Breast epithelium (tissue), 4 donors: ENCODE measurements around the gene TIGD2. TPM values are rescaled to one million over a fixed set of nuclear protein-coding genes. Genes with fewer than 3 reads are reported as not detected.

Experiments
- DNase-seq, 2 donors: peaks; one replicate each; pipeline ENCODE4 v3.0.0-alpha.2; 2019; ENCODE audit warnings: low spot score in 2 of 2
- H3K27ac ChIP-seq, 2 donors: fragments of 200-600 bp; sonication (generic) in 1 of 2; one replicate each; pipeline ENCODE4 v1.5.1; 2016 to 2019; ENCODE audit warnings: mild to moderate bottlenecking in 1 of 2
- H3K27me3 ChIP-seq, 2 donors: fragments of 200-600 bp; sonication (generic) in 1 of 2; one replicate each; pipeline versions ENCODE4 v1.5.1 to v1.6.0; 2017 to 2019; ENCODE audit warnings: control low read depth in 1 of 2, mild to moderate bottlenecking in 1 of 2
- H3K36me3 ChIP-seq: fragments of 200-600 bp; one replicate; pipeline ENCODE4 v1.5.1; 2019
- H3K4me1 ChIP-seq, 2 donors: fragments of 200-600 bp; sonication (generic); one replicate each; pipeline ENCODE4 v1.5.1; 2016 to 2019; ENCODE audit warnings: control low read depth in 1 of 2
- H3K4me3 ChIP-seq, 3 donors: fragments of 200-600 bp; sonication (generic); 1 replicate in 2 of 3; 2 replicates in 1 of 3; pipeline ENCODE4 v1.5.1; 2016 to 2019; ENCODE audit warnings: mild to moderate bottlenecking in 3 of 3, moderate library complexity in 2 of 3
- H3K9me3 ChIP-seq, 2 donors: fragments of 200-600 bp; sonication (generic) in 1 of 2; one replicate each; pipeline ENCODE4 v1.5.1; 2016 to 2019; ENCODE audit warnings: control low read depth in 1 of 2
- POLR2A ChIP-seq: fragments of 450-650 bp; IDR thresholded peaks from one replicate; pipeline ENCODE4 v1.6.1; 2016; ENCODE audit warnings: antibody characterized with exemption, mild to moderate bottlenecking, moderate library complexity
- POLR2AphosphoS5 ChIP-seq, 3 donors: sonication (generic); formaldehyde crosslinking; IDR thresholded peaks; one replicate each; pipeline ENCODE4 v1.6.1; 2017; ENCODE audit warnings: antibody characterized with exemption in 3 of 3
- intact Hi-C: fragments of 100-400 bp; cut with DNase I; formaldehyde crosslinking; loops from one replicate; pipeline ENCODE4 v1.15.1; 2023; ENCODE audit warnings: low total_unique reads
- total RNA-seq, 3 donors: library from RNA; depleted of rRNA; stranded (reverse); fragments of >200 nt; gene quantifications; one replicate each; pipeline ENCODE4 v1.1.0, GENCODE V29; 2016
- TF ChIP-seq, protein P1 (sequence below), 3 donors: fragments of 450-650 bp; IDR thresholded peaks; one replicate each; pipeline ENCODE4 v1.5.1; 2016 to 2017; ENCODE audit warnings: antibody characterized with exemption in 3 of 3, mild to moderate bottlenecking in 3 of 3, moderate library complexity in 3 of 3

Gene TIGD2
- total RNA-seq, result 10 to 100 TPM in 1 of 3 donors, 1 to 10 TPM in 2; 6.6 to 21.8 (median 8.8) TPM

GRCh38 chr4:89110986-89111832 lies at the start of gene TIGD2:
TSS of gene TIGD2 (plus strand) at chr4:89111533. CDS start at chr4:89112975, 1,442 bp downstream.
- no peaks in the 10 kb centered on the region for H3K27me3 ChIP-seq
- H3K4me1 ChIP-seq, result no peaks in the 10 kb centered on the region
- no peaks in the 10 kb centered on the region for H3K36me3 ChIP-seq
- no peaks in the 10 kb centered on the region for H3K9me3 ChIP-seq
- H3K27ac ChIP-seq, result peak within 1 kb of the TSS; percentile 85 to 93
- TF ChIP-seq POLR2AphosphoS5 (IDR thresholded peaks at IDR 0.05) (peak; percentile 29 to 93 (median 71)), POLR2A (peak; percentile 61)
- TF ChIP-seq, protein P1, sequence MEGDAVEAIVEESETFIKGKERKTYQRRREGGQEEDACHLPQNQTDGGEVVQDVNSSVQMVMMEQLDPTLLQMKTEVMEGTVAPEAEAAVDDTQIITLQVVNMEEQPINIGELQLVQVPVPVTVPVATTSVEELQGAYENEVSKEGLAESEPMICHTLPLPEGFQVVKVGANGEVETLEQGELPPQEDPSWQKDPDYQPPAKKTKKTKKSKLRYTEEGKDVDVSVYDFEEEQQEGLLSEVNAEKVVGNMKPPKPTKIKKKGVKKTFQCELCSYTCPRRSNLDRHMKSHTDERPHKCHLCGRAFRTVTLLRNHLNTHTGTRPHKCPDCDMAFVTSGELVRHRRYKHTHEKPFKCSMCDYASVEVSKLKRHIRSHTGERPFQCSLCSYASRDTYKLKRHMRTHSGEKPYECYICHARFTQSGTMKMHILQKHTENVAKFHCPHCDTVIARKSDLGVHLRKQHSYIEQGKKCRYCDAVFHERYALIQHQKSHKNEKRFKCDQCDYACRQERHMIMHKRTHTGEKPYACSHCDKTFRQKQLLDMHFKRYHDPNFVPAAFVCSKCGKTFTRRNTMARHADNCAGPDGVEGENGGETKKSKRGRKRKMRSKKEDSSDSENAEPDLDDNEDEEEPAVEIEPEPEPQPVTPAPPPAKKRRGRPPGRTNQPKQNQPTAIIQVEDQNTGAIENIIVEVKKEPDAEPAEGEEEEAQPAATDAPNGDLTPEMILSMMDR (IDR thresholded peaks at IDR 0.05), result peak; percentile 71 to 85 (median 82)
- intact Hi-C loops, result no loop called here
- peak; percentile 80 to 86 for DNase-seq
- H3K4me3 ChIP-seq, result peak within 1 kb of the TSS; percentile 75 to 89 (median 89)

DNA sequence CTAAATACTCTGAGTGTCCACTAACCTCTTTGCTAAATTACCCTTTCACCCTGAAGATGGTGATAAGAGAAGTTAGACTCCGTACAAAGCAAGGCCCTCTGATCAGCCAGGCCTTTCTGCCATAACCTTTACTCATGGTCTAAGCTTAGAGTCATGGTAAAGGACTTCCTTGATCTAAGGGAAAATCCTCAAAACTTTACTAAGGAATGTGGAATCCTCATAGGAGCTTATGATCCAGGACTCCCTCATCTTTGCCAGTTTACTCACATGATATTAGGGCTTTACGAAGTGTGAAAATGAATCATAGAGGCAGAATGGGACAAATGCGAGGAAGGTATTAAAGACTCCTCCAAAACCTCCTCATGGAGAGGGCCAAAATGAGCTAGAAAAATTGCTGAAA lies 46.5 kb upstream of the TIGD2 start:
- no peaks in the 10 kb centered on the region for H3K36me3 ChIP-seq
- no peak for DNase-seq
- H3K4me1 ChIP-seq, result no peaks in the 10 kb centered on the region
- H3K27me3 ChIP-seq, result no peaks in the 10 kb centered on the region
- no peak overlapping the region for H3K4me3 ChIP-seq
- TF ChIP-seq, protein P1 (IDR thresholded peaks at IDR 0.05), result no peak
- no peak for TF ChIP-seq POLR2AphosphoS5 (IDR thresholded peaks at IDR 0.05)
- intact Hi-C loops, result no loop called here
- no peaks in the 10 kb centered on the region for H3K9me3 ChIP-seq
- no peak overlapping the region for H3K27ac ChIP-seq

DNA sequence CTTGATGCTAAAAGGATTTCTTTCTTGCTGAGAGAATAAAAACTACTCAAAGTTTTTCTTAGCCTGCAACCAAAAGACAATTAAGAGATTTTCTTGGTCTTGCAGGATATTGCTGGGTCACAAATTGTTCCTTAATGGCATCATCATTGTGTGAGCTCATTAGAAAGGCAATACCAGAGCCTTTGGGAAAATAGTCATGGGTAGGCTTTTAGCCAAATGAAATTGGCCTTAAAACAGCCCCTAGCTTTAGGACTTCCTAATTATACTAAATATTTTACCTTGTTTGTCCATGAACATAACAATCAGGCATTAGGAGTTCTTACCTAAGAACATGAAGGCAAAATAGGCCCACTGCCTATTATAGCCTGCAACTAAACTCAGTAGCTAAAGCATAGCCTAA lies 43.9 kb upstream of the TIGD2 start:
- Histone ChIP-seq H3K4me3 (no peak overlapping the region), H3K9me3 (no peaks in the 10 kb centered on the region), H3K36me3 (no peaks in the 10 kb centered on the region), H3K27me3 (no peaks in the 10 kb centered on the region), H3K27ac (peak overlapping the region in 1 of 2 donors; percentile 2), H3K4me1 (no peaks in the 10 kb centered on the region)
- intact Hi-C loops, result no loop called here
- no peak for DNase-seq
- TF ChIP-seq POLR2A (no peak), POLR2AphosphoS5 (IDR thresholded peaks at IDR 0.05) (no peak)
- TF ChIP-seq, protein P1 (IDR thresholded peaks at IDR 0.05), result no peak

- no peak overlapping the region for H3K27ac ChIP-seq
- no peaks in the 10 kb centered on the region for H3K4me1 ChIP-seq
- TF ChIP-seq, protein P1 (IDR thresholded peaks at IDR 0.05), result no peak
- no peak for TF ChIP-seq POLR2AphosphoS5 (IDR thresholded peaks at IDR 0.05)
- TF ChIP-seq POLR2A, result no peak
- no peak overlapping the region for H3K4me3 ChIP-seq
- H3K27me3 ChIP-seq, result no peaks in the 10 kb centered on the region
- H3K36me3 ChIP-seq, result no peaks in the 10 kb centered on the region
- intact Hi-C loops, result no loop called here
- no peak for DNase-seq
- H3K9me3 ChIP-seq, result no peaks in the 10 kb centered on the region
Observed at GRCh38 chr4:89069481-89069880, 41.9 kb upstream of the TIGD2 start.

DNA sequence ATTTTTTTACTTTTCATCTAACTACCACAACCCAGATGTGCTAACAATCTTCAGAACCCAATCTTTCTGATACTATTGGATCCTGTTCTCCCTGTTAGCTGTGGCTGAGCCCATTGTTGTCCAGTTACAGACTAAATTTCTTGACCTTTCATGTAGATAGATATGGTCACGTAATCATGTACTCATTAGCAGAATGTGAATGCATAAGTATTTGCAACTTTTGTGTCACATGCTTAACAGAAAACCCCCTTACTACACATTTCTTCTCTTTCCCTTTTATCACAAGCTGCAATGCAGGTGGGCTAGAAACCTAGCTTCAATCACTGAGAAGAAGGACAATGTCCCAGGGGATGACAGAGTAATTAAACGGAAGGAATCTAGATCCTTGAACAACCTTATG lies 41.3 kb upstream of the TIGD2 start:
- Histone ChIP-seq H3K36me3 (no peaks in the 10 kb centered on the region), H3K27me3 (no peaks in the 10 kb centered on the region), H3K4me3 (no peak overlapping the region), H3K27ac (no peak overlapping the region), H3K9me3 (no peaks in the 10 kb centered on the region), H3K4me1 (no peaks in the 10 kb centered on the region)
- no peak for TF ChIP-seq POLR2A
- no peak for TF ChIP-seq POLR2AphosphoS5 (IDR thresholded peaks at IDR 0.05)
- TF ChIP-seq, protein P1 (IDR thresholded peaks at IDR 0.05), result no peak
- intact Hi-C loops, result no loop called here
- no peak for DNase-seq
